ENCODE data around the gene CALCR.
"Not testable (repeated sequence)": the region's sequence is repeated elsewhere in the genome, so short reads cannot be mapped to it uniquely, and the experiment has no call there.

The CALCR gene

GRCh38 chr7:93574646-93575554, at the start of gene CALCR:
TSS of gene CALCR (minus strand) at chr7:93574724. CDS start at chr7:93486981, 87,743 bp downstream.
- no peak for DNase-seq

- DNase-seq = no peak
These were observed 49.3 kb upstream of the CALCR start for GRCh38 chr7:93623816-93624215.

GRCh38 chr7:93622036-93623033, 47.8 kb upstream of the CALCR start:
- DNase-seq = no peak

GRCh38 chr7:93620864-93621263, 46.3 kb upstream of the CALCR start:
- DNase-seq = no peak

GRCh38 chr7:93620057-93620456, 45.5 kb upstream of the CALCR start:
- no peak for DNase-seq

- no peak for DNase-seq
These were observed 26.8 kb upstream of the CALCR start for GRCh38 chr7:93601363-93601762.

- no peak for DNase-seq
These were observed 19.7 kb upstream of the CALCR start for GRCh38 chr7:93594250-93594649.

GRCh38 chr7:93592588-93593266, 18.2 kb upstream of the CALCR start:
- DNase-seq = no peak

GRCh38 chr7:93591224-93592050, 16.9 kb upstream of the CALCR start:
- DNase-seq = not testable (repeated sequence)

GRCh38 chr7:93586479-93586865, 11.9 kb upstream of the CALCR start:
- DNase-seq = not testable (repeated sequence)

- DNase-seq = not testable (repeated sequence)
These were observed 11.4 kb upstream of the CALCR start for GRCh38 chr7:93585694-93586478.

- DNase-seq = no peak
These were observed 4.9 kb upstream of the CALCR start for GRCh38 chr7:93579431-93579830.

- DNase-seq = no peak
These were observed 4.2 kb upstream of the CALCR start for GRCh38 chr7:93578762-93579161.

- DNase-seq = no peak
These were observed 1.3 kb upstream of the CALCR start for GRCh38 chr7:93575555-93576399.

- DNase-seq = no peak
These were observed 267 bp downstream of the CALCR start for GRCh38 chr7:93574269-93574645.

GRCh38 chr7:93569189-93569588, 5.3 kb downstream of the CALCR start:
- no peak for DNase-seq

GRCh38 chr7:93566876-93567275, 7.6 kb downstream of the CALCR start:
- DNase-seq = no peak

GRCh38 chr7:93563584-93563983, 10.9 kb downstream of the CALCR start:
- no peak for DNase-seq

- no peak for DNase-seq
These were observed 11.6 kb downstream of the CALCR start for GRCh38 chr7:93562936-93563335.

GRCh38 chr7:93562106-93562505, 12.4 kb downstream of the CALCR start:
- no peak for DNase-seq

Data from CD4-positive, alpha-beta T cell treated with Interleukin-10 for 1 hour (primary cell).